Measurements from ENCODE around the gene DUSP14. TPM values are rescaled to one million over a fixed set of nuclear protein-coding genes. Genes with fewer than 3 reads are reported as not detected.

DUSP14 gene
- total RNA-seq, 2 donors from 2014 or later: 2.2 to 3.0 TPM

DNA sequence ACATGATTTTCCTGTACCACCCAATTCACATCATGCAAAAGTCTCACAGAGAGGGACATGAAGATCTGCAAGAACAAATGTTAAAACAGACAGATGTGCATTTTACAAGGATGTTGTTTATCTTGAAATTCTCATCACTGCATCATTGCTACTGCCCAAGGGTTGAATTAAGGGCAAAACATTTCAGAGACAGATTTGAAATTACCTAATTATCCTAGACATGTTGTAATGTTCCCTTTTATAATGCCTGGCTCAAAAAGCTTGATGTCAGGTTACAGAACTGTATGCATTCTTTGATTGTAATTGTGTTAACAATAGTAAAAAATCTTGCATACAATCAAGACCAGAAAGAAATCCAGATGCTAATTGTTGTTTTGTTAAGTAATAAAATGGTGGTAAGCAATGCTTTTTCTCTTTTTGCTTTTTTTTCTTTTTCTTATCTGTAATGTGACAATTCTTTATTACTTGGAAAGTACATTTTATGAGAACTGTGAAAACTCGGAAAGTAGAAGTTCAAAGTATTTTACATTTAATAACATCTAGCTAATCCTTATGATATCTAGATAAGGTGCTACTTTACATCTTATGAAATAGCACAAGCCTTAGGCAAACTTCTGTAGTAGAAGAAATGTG is 3.6 kb upstream of the DUSP14 start:
- DNase-seq: no peak
- Histone ChIP-seq H3K9me3 (no peaks in the 10 kb centered on the region), H3K27me3 (no peaks in the 10 kb centered on the region), H3K27ac (no peak overlapping the region), H3K9ac (ENCODE audit: low read depth in 2 of 2, low read length in 2 of 2) (no peak overlapping the region), H3K4me3 (no peak overlapping the region), H3K36me3 (no peaks in the 10 kb centered on the region), H3K4me1 (no peaks in the 10 kb centered on the region)
- TF ChIP-seq, protein P1, sequence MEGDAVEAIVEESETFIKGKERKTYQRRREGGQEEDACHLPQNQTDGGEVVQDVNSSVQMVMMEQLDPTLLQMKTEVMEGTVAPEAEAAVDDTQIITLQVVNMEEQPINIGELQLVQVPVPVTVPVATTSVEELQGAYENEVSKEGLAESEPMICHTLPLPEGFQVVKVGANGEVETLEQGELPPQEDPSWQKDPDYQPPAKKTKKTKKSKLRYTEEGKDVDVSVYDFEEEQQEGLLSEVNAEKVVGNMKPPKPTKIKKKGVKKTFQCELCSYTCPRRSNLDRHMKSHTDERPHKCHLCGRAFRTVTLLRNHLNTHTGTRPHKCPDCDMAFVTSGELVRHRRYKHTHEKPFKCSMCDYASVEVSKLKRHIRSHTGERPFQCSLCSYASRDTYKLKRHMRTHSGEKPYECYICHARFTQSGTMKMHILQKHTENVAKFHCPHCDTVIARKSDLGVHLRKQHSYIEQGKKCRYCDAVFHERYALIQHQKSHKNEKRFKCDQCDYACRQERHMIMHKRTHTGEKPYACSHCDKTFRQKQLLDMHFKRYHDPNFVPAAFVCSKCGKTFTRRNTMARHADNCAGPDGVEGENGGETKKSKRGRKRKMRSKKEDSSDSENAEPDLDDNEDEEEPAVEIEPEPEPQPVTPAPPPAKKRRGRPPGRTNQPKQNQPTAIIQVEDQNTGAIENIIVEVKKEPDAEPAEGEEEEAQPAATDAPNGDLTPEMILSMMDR (IDR thresholded peaks at IDR 0.05): no peak
- intact Hi-C loops (cut with DNase I): no loop called here

DNA sequence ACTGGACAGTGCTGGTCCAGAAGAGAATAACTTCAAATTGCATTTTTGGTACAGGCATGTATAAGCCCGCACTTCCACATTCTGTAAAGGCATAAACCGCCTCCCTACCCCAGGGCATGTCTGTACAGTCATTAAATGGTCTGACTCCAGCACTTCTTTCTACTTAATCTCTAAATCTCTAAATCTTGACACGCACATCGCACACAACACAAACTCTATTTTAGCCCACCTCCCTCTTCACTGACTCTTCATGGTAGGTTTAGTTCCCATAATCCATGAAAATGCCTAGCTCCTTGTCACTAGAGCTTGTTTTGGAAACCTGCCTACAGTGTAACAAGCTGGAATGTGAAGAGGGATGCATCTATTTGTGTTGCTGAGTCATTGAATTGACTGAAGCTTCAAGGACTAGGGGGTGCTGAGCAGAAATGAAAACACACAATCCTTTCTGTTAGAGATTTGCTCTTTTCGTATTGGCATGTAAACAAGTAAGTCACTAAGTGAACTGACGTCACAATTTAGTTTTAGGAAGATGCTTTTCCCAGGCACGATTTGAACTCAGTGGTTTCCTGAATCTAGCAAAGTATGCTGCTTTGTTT is 1.6 kb upstream of the DUSP14 start:
- Histone ChIP-seq H3K4me1 (no peaks in the 10 kb centered on the region), H3K36me3 (no peaks in the 10 kb centered on the region), H3K9me3 (no peaks in the 10 kb centered on the region), H3K27ac (peak overlapping the region; percentile 81), H3K4me3 (peak overlapping the region; percentile 87), H3K9ac (ENCODE audit: low read depth in 2 of 2, low read length in 2 of 2) (peak overlapping the region in 1 of 2 donors; percentile 56), H3K27me3 (no peaks in the 10 kb centered on the region)
- intact Hi-C loops (cut with DNase I): no loop called here
- TF ChIP-seq, protein P1 (IDR thresholded peaks at IDR 0.05): no peak
- no peak for DNase-seq

DNA sequence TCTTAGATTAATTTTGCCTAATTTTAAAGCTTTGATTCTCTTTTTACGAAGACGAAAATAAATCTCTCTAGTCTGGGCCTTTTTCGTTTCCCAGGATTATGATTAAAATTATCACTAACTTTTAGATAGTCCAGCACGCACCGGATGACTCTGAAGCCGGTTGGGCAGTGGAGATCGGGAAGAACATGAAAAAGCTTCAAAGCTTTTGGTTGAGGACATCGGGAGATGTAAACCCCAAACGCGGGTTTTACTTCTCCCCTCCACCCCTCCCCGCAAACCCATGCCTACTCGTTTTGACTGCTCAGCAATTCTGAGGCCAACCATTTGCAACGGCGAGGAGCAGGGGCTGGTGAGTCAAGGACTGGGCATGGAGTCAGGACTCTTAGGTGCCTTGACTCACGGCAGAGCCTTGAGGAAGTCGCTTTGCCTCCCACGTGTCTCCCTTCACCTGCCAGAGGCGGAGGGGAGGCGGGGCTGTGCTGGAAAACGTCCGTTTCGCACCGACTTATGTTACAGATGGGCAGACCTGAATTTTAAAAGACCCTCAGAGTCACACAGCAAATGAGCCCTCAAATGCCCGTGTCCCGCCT is 989 bp upstream of the DUSP14 start:
- Histone ChIP-seq H3K36me3 (no peaks in the 10 kb centered on the region), H3K9me3 (no peaks in the 10 kb centered on the region), H3K27ac (peak overlapping the region; percentile 81), H3K9ac (ENCODE audit: low read depth in 2 of 2, low read length in 2 of 2) (peak overlapping the region; percentile 56 to 81), H3K27me3 (no peaks in the 10 kb centered on the region), H3K4me3 (peak overlapping the region; percentile 87), H3K4me1 (no peaks in the 10 kb centered on the region)
- DNase-seq: peak; percentile 84
- TF ChIP-seq, protein P1 (IDR thresholded peaks at IDR 0.05): no peak
- intact Hi-C loops (cut with DNase I): no loop called here

DNA sequence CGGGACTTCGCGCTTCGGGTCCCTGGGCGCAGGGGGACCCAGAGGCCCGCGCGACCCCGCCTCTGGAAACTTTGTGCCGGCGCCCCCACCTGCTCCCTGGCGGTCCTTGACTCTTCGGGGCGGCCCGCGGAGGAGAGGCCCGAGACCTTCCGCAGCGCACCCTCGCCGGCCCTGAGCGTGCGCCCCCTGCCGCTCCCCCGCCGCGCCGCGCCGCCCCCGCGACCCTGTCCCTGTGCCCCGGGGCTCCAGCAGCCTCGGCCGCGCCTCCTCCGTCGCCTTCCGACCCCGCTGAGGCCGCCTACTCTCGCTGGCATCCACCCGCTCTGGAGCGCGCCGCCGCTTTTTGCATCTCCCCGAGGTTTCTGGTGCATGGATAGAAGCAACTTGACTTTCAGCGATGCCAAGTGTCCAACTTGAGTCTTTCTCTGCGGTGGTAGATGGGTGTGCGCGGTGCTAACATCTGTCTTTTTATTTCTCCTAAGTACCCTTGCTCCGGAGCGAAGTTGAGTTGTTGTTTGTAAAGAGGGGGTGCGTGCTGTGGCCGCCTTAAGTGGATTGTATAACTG is 414 bp downstream of the DUSP14 start:
- Histone ChIP-seq H3K9me3 (no peaks in the 10 kb centered on the region), H3K9ac (ENCODE audit: low read depth in 2 of 2, low read length in 2 of 2) (peak overlapping the region; percentile 50 to 72), H3K27ac (peak overlapping the region; percentile 63), H3K36me3 (no peaks in the 10 kb centered on the region), H3K27me3 (no peaks in the 10 kb centered on the region), H3K4me1 (no peaks in the 10 kb centered on the region), H3K4me3 (peak overlapping the region; percentile 77)
- peak; percentile 61 for DNase-seq
- TF ChIP-seq, protein P1 (IDR thresholded peaks at IDR 0.05): no peak
- intact Hi-C loops (cut with DNase I): no loop called here

GRCh38 chr17:37490638-37491614 is 1.2 kb downstream of the DUSP14 start:
- no peaks in the 10 kb centered on the region for H3K36me3 ChIP-seq

More at GRCh38 chr17:37490638-37491614, 1.2 kb downstream of the DUSP14 start:
- intact Hi-C loops (cut with DNase I): no loop called here
- peak overlapping the region; percentile 50 to 72 for H3K9ac ChIP-seq (ENCODE audit: low read depth in 2 of 2, low read length in 2 of 2)
- peak; percentile 29 for DNase-seq
- peak overlapping the region; percentile 63 for H3K27ac ChIP-seq
- H3K9me3 ChIP-seq: no peaks in the 10 kb centered on the region
- H3K27me3 ChIP-seq: no peaks in the 10 kb centered on the region
- peak overlapping the region; percentile 77 for H3K4me3 ChIP-seq
- TF ChIP-seq, protein P1 (IDR thresholded peaks at IDR 0.05): no peak
- H3K4me1 ChIP-seq: no peaks in the 10 kb centered on the region

All from colonic mucosa (tissue), 4 donors.